WI38 (cell line): ENCODE results near the gene CCDC8.
"Not testable (repeated sequence)": the region's sequence is repeated elsewhere in the genome, so short reads cannot be mapped to it uniquely, and the experiment has no call there.

Experiments
- H3K4me3 ChIP-seq: 2 replicates; pipeline ENCODE4 v1.5.1; 2011; ENCODE audit warnings: low read depth, mild to moderate bottlenecking, control low read depth, low read length
- TF ChIP-seq, protein P1 (sequence below): IDR thresholded peaks from 2 replicates; pipeline ENCODE4 v1.5.1; 2012; ENCODE audit warnings: low read depth, mild to moderate bottlenecking, control low read depth, low read length

CCDC8 gene

DNA sequence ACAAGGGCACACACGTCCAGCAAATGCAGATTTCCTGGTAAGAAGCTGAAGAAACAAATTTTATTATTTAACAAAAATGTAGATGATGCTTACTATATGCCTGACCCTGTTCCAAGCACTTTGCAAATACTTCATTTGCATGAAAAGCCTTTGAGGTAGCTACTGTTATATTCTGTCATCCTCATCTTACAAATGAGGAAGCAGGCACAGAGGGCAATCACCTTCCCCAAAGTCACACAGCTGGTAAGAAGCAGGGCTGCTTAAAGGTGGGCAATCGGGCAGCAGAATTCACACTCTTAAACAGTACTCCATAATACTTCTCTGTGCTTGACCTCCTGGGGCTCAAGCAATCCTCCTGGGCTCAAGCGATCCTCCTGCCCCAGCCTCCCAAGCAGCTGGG is 33.6 kb upstream of the CCDC8 start:
- H3K4me3 ChIP-seq: no peak overlapping the region
- TF ChIP-seq, protein P1, sequence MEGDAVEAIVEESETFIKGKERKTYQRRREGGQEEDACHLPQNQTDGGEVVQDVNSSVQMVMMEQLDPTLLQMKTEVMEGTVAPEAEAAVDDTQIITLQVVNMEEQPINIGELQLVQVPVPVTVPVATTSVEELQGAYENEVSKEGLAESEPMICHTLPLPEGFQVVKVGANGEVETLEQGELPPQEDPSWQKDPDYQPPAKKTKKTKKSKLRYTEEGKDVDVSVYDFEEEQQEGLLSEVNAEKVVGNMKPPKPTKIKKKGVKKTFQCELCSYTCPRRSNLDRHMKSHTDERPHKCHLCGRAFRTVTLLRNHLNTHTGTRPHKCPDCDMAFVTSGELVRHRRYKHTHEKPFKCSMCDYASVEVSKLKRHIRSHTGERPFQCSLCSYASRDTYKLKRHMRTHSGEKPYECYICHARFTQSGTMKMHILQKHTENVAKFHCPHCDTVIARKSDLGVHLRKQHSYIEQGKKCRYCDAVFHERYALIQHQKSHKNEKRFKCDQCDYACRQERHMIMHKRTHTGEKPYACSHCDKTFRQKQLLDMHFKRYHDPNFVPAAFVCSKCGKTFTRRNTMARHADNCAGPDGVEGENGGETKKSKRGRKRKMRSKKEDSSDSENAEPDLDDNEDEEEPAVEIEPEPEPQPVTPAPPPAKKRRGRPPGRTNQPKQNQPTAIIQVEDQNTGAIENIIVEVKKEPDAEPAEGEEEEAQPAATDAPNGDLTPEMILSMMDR: no peak

DNA sequence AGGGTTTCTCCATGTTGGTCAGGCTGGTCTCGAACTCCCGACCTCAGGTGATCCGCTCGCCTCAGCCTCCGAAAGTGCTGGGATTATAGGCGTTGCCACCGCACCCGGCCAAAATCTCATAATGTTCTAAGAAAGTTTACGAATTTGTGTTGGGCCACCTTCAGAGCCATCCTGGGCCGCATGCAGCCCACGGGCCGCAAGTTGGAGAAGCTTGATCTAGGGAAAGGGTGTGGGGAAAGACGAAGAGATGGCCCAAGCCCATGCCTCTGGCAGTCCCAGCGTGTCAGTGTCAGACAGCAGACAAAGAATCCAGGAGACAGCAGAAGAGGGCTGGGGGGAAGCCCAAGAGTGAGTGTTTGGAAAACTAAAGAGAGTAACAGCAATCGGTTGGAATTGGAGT is 32.7 kb upstream of the CCDC8 start:
- H3K4me3 ChIP-seq: no peak overlapping the region
- TF ChIP-seq, protein P1: no peak

DNA sequence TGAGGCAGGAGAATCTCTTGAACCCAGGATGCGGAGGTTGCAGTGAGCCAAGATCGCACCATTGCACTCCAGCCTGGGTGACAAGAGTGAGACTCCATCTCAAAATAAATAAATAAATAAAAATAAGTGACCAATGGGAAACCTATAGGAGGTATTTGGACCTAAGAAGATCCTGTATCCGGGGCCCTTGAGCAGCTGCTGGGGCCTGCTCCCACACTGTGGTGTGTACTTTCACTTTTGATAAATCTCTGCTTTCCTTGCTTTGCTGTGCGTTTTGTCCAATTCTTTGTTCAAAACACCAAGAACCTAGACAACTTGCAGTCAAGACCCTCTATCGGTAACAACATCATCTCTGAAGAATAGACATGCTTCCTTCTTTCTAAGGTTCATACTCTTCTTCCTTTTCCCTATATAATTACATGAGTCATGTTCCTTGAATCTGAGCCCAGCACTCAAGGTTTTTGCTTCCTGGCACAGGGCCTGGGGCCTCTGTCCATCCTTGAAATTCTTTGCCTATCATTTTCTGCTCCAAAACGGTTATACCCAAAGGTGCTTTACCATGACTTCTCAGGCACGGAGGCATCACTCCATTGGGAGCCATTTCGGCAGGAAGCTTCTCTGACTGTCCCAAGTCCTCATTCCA is 29.6 kb upstream of the CCDC8 start:
- TF ChIP-seq, protein P1: no peak

DNA sequence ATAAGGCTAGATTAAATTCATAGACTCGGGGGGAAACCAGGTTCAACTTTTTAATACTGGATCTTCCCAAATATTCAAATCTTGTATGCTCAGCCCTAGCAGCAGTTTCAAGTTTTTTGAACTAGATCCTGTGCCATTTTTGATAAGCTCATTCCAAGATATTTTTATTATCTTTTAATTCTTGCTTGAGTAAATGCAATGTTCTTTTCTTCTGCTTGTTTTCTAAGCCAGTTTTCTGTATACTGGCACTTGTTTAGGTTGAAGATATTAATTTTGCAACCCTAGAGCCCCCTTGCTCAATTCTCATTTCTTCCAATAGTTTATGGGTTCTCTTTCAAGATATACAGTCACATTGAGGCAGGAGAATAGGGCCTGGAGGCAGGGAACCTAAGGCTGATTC is 28.5 kb upstream of the CCDC8 start:
- TF ChIP-seq, protein P1: no peak
- H3K4me3 ChIP-seq: no peak overlapping the region

More for the DNA sequence above, 29.6 kb upstream of the CCDC8 start:
- no peak overlapping the region for H3K4me3 ChIP-seq

DNA sequence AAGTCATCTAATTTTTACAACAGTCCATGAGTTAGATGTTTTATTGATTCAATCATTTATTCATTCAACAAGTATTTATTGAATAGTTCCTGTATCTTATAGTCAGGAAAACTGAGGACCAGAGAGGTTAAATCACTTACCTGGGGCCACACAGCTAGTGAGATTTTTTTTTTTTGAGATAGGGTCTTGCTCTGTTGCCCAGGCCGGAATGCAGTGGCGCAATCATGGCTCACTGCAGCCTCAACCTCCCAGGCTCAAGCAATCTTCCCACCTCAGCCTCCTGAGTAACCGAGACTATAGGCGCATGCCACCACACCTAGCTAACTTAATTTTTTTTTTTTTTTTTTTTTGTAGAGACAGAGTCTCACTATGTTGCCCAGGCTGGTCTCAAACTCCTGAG is 22.3 kb upstream of the CCDC8 start:
- H3K4me3 ChIP-seq: not testable (repeated sequence)

DNA sequence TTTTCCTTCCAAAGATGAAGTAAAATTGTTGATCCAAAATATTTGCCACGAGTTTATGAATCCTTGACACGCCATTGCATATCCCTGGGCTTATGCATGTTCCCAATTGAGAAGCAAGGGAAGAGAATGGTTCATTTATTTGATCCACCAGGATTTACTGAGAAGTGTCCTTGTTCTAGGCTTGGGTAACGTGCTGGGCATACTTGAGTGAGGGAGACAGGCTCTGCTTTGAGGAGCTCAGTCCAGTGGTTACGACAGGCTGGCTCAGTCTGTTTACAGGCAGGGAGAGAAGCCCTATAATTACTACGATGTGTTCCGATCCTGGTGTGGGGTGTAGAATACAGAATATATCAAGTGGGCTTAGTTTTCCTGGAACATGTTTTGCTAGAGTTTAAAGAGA is 21.6 kb upstream of the CCDC8 start:
- H3K4me3 ChIP-seq: no peak overlapping the region
- TF ChIP-seq, protein P1: no peak

DNA sequence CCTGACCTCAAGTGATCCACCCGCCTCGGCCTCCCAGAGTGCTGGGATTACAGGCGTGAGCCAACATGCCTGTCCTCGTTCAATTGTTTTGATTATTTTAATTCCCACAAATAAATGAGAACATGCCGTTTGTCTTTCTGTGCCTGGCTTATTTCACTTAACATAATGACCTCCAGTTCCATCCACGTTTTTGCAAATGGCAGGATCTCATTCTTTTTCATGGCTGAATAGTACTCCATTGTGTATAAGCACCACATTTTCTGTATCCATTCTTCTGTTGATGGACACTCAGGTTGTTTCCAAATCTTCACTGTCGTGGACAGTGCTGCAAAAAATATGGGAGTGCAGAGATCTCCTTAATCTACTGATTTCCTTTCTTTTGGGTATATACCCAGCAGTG is 20.1 kb upstream of the CCDC8 start:
- not testable (repeated sequence) for H3K4me3 ChIP-seq

DNA sequence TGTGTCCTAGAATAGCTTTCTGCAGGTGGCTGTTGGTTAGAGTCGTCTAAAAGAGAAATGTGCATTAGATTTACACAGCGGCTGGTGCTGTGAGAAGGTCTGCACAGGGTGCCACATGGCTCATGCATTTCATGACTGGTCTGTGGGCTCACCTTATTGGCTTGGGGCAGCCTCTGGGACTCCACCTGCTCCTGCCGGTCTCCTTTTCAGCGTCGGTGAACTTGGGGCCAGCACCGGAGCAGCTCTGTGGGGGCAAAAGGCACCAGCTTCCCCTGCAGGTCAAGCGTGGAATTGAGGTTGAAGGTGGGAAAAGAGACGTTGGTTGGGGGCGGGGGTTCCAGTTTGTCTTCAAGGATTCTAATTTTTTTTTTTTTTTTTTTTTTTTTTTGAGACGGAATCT is 18.5 kb upstream of the CCDC8 start:
- TF ChIP-seq, protein P1: no peak
- no peak overlapping the region for H3K4me3 ChIP-seq
